GM21381 (cell line): Measurements from ENCODE around the gene NLN.
"Not testable (repeated sequence)": the region's sequence is repeated elsewhere in the genome, so short reads cannot be mapped to it uniquely, and the experiment has no call there.

Experiments used
- ATAC-seq: cut with Tn5 transposase; IDR thresholded peaks from one replicate; pipeline ENCODE4 v1.9.1; 2021; ENCODE audit warnings: mild to moderate bottlenecking, moderate library complexity; ENCODE audit not compliant: unreplicated experiment

NLN gene

GRCh38 chr5:65769539-65769938 lies 47.5 kb downstream of the NLN start:
- no peak for ATAC-seq

GRCh38 chr5:65771266-65771665 lies 49.3 kb downstream of the NLN start:
- ATAC-seq: no peak

- ATAC-seq: not testable (repeated sequence)
These were observed 51.0 kb downstream of the NLN start for GRCh38 chr5:65772963-65773362.

- no peak for ATAC-seq
These were observed 52.3 kb downstream of the NLN start for GRCh38 chr5:65774346-65774745.

- ATAC-seq: no peak
These were observed 53.5 kb downstream of the NLN start for GRCh38 chr5:65775476-65775875.

GRCh38 chr5:65776441-65777141 lies 54.6 kb downstream of the NLN start:
- no peak for ATAC-seq

GRCh38 chr5:65778126-65778525 lies 56.1 kb downstream of the NLN start:
- no peak for ATAC-seq

- ATAC-seq: peak; percentile 70
These were observed 57.6 kb downstream of the NLN start for GRCh38 chr5:65779643-65780042.

GRCh38 chr5:65788296-65788695 lies 66.3 kb downstream of the NLN start:
- ATAC-seq: not testable (repeated sequence)

GRCh38 chr5:65790371-65791163 lies 68.6 kb downstream of the NLN start:
- no peak for ATAC-seq

GRCh38 chr5:65791712-65792673 lies 70.0 kb downstream of the NLN start:
- no peak for ATAC-seq

GRCh38 chr5:65796269-65796668 lies 74.3 kb downstream of the NLN start:
- no peak for ATAC-seq

GRCh38 chr5:65796751-65797316 lies 74.8 kb downstream of the NLN start:
- ATAC-seq: no peak

- ATAC-seq: no peak
These were observed 75.5 kb downstream of the NLN start for GRCh38 chr5:65797481-65797880.

- no peak for ATAC-seq
These were observed 77.9 kb downstream of the NLN start for GRCh38 chr5:65799857-65800256.

GRCh38 chr5:65800775-65801174 lies 78.8 kb downstream of the NLN start:
- no peak for ATAC-seq

- ATAC-seq: no peak
These were observed 79.4 kb downstream of the NLN start for GRCh38 chr5:65801352-65801783.

- ATAC-seq: no peak
These were observed 80.1 kb downstream of the NLN start for GRCh38 chr5:65802080-65802479.

- no peak for ATAC-seq
These were observed 80.8 kb downstream of the NLN start for GRCh38 chr5:65802820-65803219.

- no peak for ATAC-seq
These were observed 81.8 kb downstream of the NLN start for GRCh38 chr5:65803699-65804391.
